NK-92 (cell line): ENCODE measurements around the gene ITGB2.
"Not testable (repeated sequence)": the region's sequence is repeated elsewhere in the genome, so short reads cannot be mapped to it uniquely, and the experiment has no call there.

Experiments used
- DNase-seq: peaks from one replicate; lab custom pipeline; 2025; ENCODE audit not compliant: unreplicated experiment; lab: John Stamatoyannopoulos, UW

The ITGB2 gene

DNA sequence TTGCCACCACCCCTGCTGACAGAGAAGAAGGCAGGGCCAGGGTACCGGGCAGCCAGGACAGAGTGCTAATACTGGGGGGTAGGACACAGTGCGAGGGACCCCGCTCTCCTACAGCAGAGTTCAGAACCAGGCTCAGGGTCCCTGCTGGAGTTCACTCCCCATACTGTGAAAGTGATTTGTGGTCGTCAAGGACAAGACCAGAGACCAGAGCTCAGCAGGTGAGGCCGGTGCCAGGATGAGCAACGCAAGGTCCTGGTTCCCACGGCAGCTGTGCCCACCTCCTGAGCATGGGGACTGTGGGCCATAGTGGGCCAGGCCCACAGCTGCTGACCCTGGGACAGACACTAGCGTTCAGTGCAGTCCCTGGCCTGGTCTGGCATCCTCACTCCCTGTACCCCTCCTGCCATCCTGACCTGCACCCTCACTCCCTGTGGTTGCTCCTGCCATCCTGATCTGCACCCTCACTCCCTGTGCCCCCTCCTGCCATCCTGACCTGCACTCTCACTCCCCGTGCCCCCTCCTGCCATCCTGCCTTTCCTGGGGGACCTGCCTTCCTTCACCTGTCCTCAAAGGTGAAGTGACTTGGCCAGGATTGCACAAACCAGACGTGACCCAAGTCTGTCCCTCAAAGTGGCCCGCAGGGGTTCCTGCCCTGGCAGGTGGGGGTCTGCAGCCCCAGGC is 33.4 kb downstream of the ITGB2 start:
- DNase-seq: no peak

GRCh38 chr21:44886113-44887075 is 34.3 kb downstream of the ITGB2 start:
- no peak for DNase-seq

GRCh38 chr21:44885615-44886014 is 35.1 kb downstream of the ITGB2 start:
- no peak for DNase-seq

GRCh38 chr21:44884097-44884496 is 36.6 kb downstream of the ITGB2 start:
- DNase-seq: no peak

DNA sequence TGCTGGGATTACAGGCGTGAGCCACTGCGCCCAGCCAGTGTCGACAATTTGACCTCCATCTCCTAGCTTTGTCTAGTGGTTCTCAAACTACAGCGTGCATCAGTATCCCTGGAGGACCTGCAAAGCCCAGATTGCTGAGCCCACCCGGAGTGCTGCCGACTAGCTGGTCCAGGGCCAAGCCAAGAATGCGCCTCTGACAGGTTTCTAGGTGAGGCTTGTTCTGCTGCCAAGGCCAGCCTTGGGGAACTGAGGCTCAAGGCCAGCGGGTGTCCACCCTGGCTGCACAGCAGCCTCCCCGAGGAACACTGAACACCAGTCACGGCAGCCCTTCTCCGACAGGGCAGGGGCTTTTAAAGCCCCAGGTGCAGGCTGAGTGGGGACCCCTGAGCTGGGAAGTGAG is 37.4 kb downstream of the ITGB2 start:
- DNase-seq: no peak

- no peak for DNase-seq
These were observed 39.4 kb downstream of the ITGB2 start for GRCh38 chr21:44881198-44881872.

- DNase-seq: no peak
These were observed 40.1 kb downstream of the ITGB2 start for GRCh38 chr21:44880405-44881197.

DNA sequence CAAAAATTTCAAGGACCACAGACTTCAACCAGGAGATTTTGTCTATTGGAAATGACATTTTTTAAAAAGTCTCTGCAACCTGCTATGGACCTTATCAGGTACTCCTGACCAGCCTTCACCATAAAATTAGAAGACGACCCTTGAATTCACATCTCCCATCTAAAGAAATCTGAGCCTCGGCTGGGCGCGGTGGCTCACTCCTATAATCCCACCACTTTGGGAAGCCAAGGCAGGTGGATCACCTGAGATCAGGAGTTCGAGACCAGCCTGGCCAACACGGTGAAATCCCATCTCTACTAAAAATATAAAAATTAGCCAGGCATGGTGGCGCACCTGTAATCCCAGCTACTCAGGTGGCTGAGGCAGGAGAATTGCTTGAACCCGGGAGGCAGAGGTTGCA is 41.5 kb downstream of the ITGB2 start:
- DNase-seq: not testable (repeated sequence)

DNA sequence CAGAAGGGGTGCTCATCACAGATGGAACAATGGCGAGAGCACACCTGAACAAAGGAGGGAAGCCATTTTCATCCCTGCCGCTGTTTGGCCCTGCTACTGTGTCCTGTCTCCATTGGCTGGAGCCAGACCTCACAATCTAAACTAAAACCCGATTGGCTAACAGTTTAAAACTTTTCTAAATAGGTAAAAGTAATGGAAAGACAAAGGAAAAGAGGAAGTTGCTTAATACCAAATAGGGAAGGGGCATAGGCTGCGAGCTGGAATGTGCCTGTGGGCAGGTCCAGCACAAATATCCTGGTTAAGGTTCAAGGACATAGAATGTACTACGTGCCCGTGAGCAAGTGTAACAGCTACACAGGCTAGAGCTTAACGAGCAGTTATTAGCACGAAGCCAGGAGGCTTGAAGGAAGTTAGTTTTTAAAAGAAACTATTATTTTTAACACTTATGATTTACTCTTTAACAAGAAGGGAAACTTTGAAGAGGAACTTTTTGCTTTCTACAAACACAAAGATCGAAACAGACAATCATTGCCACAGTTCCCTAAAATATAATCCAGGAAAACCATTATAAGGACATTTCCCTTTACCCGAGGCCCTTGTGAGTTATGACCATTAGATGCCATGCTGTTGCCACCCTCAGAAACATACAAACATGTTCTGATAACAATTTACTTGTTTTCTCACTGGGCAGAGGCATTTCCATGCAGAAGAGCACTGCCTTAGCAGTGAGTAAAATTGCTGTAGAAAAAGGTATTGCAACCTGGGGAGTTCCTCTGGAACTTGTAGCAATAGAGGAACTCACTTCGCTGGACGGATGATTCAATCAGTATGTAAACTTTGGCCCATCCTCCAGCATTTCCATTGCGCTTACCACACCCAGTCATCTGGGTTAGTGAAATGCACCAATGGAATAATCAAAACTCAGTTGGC is 42.4 kb downstream of the ITGB2 start:
- no peak for DNase-seq

DNA sequence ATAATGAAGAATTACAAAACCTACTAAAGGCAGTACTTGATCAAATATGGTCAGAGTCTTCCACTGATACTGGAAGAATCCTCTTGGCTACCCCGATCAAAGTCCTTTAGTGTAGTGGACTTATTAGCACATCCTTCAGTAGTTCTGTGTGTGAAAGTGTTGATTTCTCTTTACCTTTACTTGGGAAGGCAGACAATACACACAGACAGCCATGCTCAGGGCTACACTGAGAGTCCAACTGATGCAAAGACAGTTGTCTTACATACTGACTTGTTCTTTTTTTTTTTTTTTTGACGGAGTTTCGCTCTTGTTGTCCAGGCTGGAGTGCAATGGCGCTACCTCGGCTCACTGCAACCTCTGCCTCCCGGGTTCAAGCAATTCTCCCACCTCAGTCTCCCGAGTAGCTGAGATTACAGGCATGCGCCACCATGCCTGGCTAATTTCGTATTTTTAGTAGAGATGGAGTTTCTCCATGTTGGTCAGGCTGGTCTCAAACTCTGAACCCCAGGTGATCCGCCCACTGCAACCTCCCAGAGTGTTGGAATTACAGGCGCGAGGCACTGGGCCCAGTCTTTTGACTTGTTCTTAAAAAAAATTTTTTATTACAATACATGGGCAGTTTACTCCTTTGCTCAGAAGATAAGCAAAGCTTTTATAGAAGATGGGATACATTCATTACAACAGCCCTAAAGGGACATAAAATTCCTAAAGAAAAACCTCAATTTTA is 43.7 kb downstream of the ITGB2 start:
- no peak for DNase-seq

GRCh38 chr21:44875316-44875700 is 45.4 kb downstream of the ITGB2 start:
- no peak for DNase-seq

GRCh38 chr21:44874497-44875315 is 46.0 kb downstream of the ITGB2 start:
- DNase-seq: no peak

DNA sequence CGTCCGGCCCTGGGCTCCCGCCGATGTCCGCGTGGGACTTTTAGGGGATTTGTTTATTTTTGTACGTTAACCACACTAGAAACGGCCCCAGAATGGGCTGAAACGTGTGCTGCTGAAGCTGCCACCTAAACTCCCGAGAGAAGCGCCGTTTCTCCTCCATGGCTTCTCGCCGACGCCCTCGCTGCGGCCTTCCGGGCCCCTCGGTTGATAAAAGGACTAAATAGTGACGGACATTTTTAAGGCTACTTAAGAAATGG is 46.5 kb downstream of the ITGB2 start:
- no peak for DNase-seq

DNA sequence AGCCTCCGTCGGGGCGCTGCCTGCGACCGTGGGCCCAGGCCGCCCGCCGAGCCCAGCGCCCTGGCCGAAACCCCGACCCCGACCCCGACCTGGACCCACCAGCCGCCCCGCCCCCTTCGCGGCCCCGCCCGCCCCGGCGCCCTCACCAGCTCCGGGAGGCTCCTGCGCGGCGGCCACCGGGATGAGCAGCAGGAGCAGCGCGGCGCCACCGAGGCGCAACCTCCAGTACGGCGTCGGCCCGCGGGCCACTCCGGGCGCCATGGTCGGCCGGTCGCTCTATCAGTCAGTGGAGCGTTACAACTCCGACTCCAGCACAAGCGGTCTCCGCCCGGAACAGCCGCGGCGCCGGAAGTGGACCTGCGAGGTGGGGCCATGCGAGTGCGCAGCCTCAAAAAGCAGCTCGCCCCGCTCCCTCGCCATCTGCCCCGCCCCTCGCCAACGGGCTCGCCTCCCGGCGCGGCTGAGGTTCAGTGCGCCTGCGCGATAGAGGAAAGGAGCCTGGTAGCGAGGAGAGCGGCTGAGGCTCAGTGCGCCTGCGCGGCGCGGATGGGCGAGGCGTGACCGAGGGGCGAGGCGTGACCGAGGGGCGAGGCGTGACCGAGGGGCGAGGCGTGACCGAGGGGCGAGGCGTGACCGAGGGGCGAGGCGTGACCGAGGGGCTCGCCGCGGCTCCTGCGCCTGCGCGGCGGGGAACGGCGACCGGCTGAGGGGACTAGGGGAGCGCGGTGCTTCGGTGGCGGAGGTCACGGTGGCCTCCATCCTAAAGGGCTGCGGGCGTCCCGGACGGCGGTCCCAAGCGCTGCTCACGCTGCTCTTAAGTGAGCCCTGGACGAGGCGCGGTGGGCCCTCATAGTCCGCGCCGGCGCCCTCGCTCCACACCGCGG is 47.1 kb downstream of the ITGB2 start, which contains the start of gene PTTG1IP:
Gene PTTG1IP (minus strand): TSS at position 335 of the 884 bp plus-strand sequence. CDS start 74 bp downstream, at position 261.
- DNase-seq: peak; percentile 93

DNA sequence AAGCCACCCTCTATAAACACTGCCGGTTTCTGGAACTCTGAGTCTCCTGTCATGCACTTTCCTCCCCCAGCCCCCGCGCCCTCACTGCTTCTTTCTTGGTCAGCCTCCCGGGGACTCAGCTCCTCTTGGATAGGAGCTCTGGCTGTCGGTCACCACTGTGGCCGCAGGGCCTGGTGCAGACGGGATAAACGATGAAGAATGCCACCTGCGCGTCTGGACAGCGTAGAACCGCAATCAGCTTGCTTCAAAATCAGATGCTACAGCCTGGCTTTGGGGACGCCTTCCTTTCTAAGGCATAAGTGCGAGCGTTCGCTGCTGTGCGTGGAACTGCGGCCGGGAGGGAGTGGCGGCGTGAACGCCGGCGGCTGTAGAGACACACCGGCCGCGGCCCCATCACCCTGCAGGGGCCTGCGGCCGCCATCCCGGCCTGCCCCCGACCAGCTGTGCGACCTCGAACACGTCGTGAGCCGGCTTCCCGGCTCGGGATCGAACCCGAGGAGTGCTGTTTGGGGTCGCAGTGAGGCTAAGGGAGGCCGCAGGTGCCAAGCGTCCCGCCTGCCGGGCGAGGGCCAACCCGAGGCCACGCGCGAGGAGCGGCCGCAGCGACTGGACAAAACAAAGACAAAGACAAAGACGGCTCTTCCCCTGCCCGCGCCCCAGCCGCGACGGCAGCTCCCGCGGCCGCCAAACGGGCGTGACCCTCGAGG is 47.9 kb downstream of the ITGB2 start:
- no peak for DNase-seq

GRCh38 chr21:44872323-44872648 is 48.4 kb downstream of the ITGB2 start:
- no peak for DNase-seq
